C4-2B (cell line): ENCODE results near the gene CD200.

Source experiments
- H3K27ac ChIP-seq: fragments of 450-650 bp; 2 replicates; pipeline ENCODE4 v1.5.1; 2017
- ZFX ChIP-seq: fragments of 450-650 bp; IDR thresholded peaks from 2 replicates; pipeline ENCODE4 v1.6.1; 2017
- TF ChIP-seq, protein P1 (sequence below): fragments of 450-650 bp; conservative IDR thresholded peaks from 2 replicates; pipeline ENCODE4 v1.5.1; 2017; ENCODE audit warnings: mild to moderate bottlenecking

CD200 gene

DNA sequence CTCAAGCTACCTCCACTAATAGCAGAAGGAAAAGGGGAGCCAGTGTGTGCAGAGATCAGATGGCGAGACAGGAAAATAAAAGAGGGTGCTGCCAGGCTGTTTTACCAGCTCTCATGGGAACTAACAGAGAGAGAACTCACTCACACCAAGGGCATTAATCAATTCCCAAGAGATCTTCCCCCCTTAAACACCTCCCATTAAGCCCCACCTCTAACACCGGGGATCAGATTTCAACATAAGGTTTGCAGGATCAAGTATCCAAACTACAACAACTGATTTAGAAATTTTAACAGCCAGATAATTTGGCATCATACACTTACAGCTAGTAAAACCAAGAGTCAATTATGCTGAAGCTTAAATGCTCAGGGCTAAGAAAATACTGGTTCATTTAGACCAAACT is 18.9 kb downstream of the CD200 start:
- H3K27ac ChIP-seq, result no peak overlapping the region
- no peak for TF ChIP-seq ZFX
- TF ChIP-seq, protein P1, sequence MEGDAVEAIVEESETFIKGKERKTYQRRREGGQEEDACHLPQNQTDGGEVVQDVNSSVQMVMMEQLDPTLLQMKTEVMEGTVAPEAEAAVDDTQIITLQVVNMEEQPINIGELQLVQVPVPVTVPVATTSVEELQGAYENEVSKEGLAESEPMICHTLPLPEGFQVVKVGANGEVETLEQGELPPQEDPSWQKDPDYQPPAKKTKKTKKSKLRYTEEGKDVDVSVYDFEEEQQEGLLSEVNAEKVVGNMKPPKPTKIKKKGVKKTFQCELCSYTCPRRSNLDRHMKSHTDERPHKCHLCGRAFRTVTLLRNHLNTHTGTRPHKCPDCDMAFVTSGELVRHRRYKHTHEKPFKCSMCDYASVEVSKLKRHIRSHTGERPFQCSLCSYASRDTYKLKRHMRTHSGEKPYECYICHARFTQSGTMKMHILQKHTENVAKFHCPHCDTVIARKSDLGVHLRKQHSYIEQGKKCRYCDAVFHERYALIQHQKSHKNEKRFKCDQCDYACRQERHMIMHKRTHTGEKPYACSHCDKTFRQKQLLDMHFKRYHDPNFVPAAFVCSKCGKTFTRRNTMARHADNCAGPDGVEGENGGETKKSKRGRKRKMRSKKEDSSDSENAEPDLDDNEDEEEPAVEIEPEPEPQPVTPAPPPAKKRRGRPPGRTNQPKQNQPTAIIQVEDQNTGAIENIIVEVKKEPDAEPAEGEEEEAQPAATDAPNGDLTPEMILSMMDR, result no peak

DNA sequence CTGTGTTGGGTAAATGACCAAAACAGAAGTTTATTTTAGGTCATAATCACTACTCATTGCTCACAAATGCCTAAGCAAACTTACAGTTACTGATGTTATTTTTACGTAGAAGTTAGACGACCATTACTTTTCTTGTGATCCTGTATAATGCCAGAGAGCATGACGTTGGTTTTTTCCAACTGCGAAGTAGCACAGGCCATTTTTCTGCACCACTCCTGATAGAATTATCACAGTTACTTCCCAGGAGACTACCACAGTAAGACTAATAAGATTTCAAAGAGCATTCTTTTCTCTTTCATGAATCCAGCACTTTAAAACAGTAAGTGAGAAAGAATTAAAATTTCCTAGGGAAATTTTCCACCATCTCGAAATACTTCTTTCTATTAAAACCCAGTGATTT is 19.8 kb downstream of the CD200 start:
- no peak overlapping the region for H3K27ac ChIP-seq
- no peak for TF ChIP-seq ZFX

DNA sequence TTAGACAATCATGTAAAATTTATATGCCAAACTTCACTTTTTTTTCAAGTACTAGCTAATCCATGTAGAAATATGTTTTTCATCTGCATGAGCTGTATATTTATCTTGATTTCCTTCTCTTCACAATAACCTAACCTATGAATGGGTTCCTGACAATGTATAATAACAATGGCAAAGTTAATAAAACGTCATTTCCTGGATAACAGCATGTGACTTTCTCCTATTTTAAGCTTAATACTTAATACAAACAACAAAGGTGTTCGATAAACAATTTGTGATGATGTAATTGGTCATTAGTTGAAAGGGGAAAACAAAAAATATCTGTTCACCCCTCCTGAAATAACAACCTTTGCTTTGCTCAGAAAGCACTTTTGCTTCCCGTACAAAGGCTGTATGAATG is 20.4 kb downstream of the CD200 start:
- no peak overlapping the region for H3K27ac ChIP-seq

DNA sequence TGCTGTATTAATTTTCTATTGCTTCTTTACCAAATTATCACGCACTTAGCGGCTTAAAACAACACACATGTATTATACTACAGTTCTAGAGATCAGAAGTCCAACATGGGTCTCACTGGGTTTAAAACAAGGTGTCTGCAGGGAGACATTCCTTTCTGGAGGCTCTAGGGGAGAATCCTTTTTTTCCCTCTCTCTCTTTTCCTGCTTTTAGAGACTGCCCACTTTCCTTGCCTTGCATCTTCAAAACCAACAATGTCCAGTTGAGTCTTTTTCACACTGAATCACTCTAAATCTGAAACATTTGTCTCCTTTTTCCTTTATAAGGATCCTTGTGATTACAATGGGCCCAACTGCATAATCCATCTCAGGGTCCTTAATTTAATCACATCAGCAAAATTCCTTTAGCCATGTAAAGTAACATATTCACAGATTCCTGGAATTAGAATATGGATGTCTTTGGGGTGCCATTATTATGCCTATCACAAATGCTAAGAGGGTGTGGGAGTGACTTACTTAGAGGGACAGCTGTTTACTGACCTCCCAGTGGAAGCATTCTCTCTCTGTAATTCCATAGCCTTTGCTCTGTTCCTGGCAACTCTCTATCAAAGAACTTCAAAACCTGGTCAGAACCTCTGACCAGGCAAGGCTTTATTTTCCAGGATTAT is 21.8 kb downstream of the CD200 start:
- TF ChIP-seq, protein P1, result no peak
- no peak for TF ChIP-seq ZFX
- H3K27ac ChIP-seq, result no peak overlapping the region

More for the DNA sequence above, 20.4 kb downstream of the CD200 start:
- no peak for TF ChIP-seq ZFX
- TF ChIP-seq, protein P1, result no peak

DNA sequence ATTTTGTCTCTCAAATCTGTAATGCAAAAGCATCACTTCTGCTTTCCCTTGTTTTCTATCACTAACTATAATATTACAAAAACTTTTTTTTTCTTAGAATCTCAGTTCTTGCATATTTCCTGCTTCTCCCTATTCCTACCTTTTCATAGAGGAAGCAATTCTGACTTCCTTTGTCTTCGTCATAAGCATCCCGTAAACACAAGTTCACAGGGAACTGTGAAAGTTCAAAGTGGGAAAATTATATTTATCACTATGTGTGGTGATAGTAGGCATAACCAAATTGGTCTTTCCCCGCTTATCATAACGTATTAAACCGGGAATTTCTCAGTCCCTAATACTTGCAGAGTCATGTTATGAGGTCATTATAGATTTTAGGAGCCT is 22.3 kb downstream of the CD200 start:
- no peak overlapping the region for H3K27ac ChIP-seq
- TF ChIP-seq ZFX, result no peak
- TF ChIP-seq, protein P1, result no peak

DNA sequence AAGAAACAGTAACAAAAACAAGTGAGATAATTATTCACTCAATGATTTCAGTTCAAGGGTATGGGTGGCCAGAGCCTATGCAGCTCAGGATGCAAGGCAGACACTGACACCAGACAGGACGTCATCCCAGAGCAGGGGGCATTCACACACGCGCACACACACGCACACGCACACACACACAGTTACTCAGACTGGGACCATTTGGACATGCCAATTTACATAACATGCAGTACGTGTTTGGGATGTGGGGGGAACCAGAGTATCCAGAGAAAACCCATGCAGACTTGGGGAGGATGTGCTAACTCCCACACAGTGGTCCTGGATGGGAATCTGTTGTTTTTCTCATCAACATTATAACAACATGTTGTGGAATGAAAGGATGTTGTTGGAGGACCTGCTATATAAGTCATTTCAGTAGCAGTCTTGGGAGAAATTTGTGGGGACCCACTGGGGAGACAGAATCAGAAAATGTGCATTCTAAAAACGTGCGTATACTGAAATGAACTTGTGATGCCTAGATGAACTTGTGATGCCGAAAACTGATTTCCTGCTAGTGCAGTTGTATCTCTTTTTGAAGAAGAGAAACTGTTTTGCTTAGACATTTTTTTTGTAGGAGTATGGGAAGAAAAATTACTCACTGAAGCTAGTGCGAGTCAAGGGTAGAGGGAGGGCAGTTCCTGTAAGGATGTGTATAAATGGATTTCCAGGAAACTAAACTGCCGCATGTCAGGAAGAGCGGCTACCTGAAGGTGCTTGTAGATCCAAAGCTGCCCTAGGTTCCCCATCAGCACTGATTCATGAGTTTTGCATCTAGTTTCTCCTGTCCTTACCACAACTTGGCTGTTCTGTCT is 25.2 kb downstream of the CD200 start:
- no peak overlapping the region for H3K27ac ChIP-seq
- TF ChIP-seq, protein P1, result no peak
- TF ChIP-seq ZFX, result no peak

DNA sequence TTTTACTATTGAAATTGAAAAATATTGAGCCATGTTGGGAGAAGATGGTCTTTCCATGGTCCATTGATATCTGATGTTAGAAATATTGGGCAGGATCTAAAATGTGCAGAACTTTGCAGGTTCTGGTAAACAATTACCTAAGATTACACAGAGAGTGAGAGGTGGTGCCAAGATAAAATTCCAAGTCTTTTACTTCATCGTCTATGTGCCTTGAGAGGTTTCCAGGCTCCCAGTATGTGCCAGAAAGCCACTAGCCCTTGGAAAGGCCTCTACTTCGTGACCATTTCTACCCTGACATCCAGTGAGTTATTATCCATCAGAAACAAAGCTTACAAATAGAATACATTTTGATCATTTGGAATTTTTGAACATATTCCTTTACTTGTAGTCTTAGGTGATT is 27.6 kb downstream of the CD200 start:
- TF ChIP-seq, protein P1, result no peak
- no peak for TF ChIP-seq ZFX
- no peak overlapping the region for H3K27ac ChIP-seq
